Gastrocnemius medialis (tissue), 4 donors: ENCODE results near the gene GALNT18. TPM values are rescaled to one million over a fixed set of nuclear protein-coding genes. Genes with fewer than 3 reads are reported as not detected.

Experiments used
- ATAC-seq, 2 donors: fragments of 150-250 bp; one replicate each; pipeline ENCODE4 v1.9.1; 2016
- DNase-seq, 2 donors: peaks; one replicate each; pipeline ENCODE4 v3.0.0-alpha.2; 2019
- H3K27ac ChIP-seq, 4 donors: fragments of 200-600 bp; sonication (generic); 1 replicate in 1 of 4; 2 replicates in 3 of 4; pipeline ENCODE4 v1.5.1; 2016 to 2018; ENCODE audit warnings: mild to moderate bottlenecking in 2 of 4, moderate library complexity in 1 of 4
- H3K27me3 ChIP-seq, 3 donors: fragments of 200-600 bp; sonication (generic) in 2 of 3; 1 replicate in 1 of 3; 2 replicates in 2 of 3; pipeline versions ENCODE4 v1.5.1 to v1.6.0; 2016 to 2019; ENCODE audit warnings: mild to moderate bottlenecking in 1 of 3, moderate library complexity in 1 of 3
- H3K36me3 ChIP-seq, 2 donors: fragments of 200-600 bp; sonication (generic) in 1 of 2; one replicate each; pipeline ENCODE4 v1.5.1; 2017 to 2018
- H3K4me1 ChIP-seq, 2 donors: fragments of 200-600 bp; sonication (generic) in 1 of 2; one replicate each; pipeline ENCODE4 v1.5.1; 2016 to 2017; ENCODE audit warnings: mild to moderate bottlenecking in 2 of 2
- H3K4me3 ChIP-seq, 4 donors: fragments of 200-600 bp; sonication (generic) in 3 of 4; 1 replicate in 1 of 4; 2 replicates in 3 of 4; pipeline ENCODE4 v1.5.1; 2016 to 2019; ENCODE audit warnings: mild to moderate bottlenecking in 2 of 4
- H3K9me3 ChIP-seq, 3 donors: fragments of 200-600 bp; sonication (generic) in 2 of 3; 1 replicate in 1 of 3; 2 replicates in 2 of 3; pipeline ENCODE4 v1.5.1; 2016 to 2019
- CTCF ChIP-seq, 5 experiments: fragments of 450-650 bp in 3 of 5; fragments of 200-600 bp in 2 of 5; sonication (generic) in 2 of 5; IDR thresholded peaks in 4 of 5; conservative IDR thresholded peaks in 1 of 5; 1 replicate in 4 of 5; 2 replicates in 1 of 5; pipeline ENCODE4 v1.5.1; 2016 to 2019; ENCODE audit warnings: antibody characterized with exemption in 5 of 5, mild to moderate bottlenecking in 3 of 5, moderate library complexity in 3 of 5
- POLR2A ChIP-seq, 2 donors: fragments of 450-650 bp; IDR thresholded peaks; one replicate each; pipeline ENCODE4 v1.6.1; 2017; ENCODE audit warnings: antibody characterized with exemption in 2 of 2, mild to moderate bottlenecking in 2 of 2, moderate library complexity in 2 of 2
- in situ Hi-C, 4 donors: fragments of 200-750 bp; cut with MboI; loops; one replicate each; pipeline versions ENCODE4 v1.15.0 to v1.8.0; 2017; ENCODE audit warnings: low sequenced_read_pairs in 4 of 4
- intact Hi-C: fragments of 100-400 bp; cut with DNase I; formaldehyde crosslinking; loops from one replicate; pipeline ENCODE4 v1.15.1; 2023; ENCODE audit warnings: low total_unique reads
- total RNA-seq, 4 donors: library from RNA; depleted of rRNA; stranded (reverse); fragments of >200 nt; gene quantifications; one replicate each; pipeline versions ENCODE4 v1.1.0 to v1.2.3, GENCODE V29; 2016

Gene GALNT18
- total RNA-seq, 4 donors from 2014 or later: 10.5 to 29.2 (median 11.2) TPM

- no peaks in the 10 kb centered on the region for H3K27me3 ChIP-seq
- no peaks in the 10 kb centered on the region for H3K36me3 ChIP-seq
- DNase-seq (peak; percentile 21 to 42), ATAC-seq (peak; percentile 87 to 92)
- no peak overlapping the region for H3K4me3 ChIP-seq
- H3K9me3 ChIP-seq: no peaks in the 10 kb centered on the region
- intact Hi-C loops: loop anchor here (5.0 kb wide), 1 partner anchor 130 kb away; no protein-coding TSS in a partner anchor
- H3K4me1 ChIP-seq: peaks cover 41 to 61% of the 10 kb centered on the region in 2 donors
- in situ Hi-C loops: no loop called here
- TF ChIP-seq CTCF (IDR thresholded peaks at IDR 0.05 in 4 of 5, conservative IDR thresholded peaks at IDR 0.05 in 1 of 5): no peak
- no peak for TF ChIP-seq POLR2A (IDR thresholded peaks at IDR 0.05)
- peak overlapping the region in 3 of 4 donors; percentile 25 to 29 (median 28) for H3K27ac ChIP-seq
These were observed 89.2 kb downstream of the GALNT18 start for GRCh38 chr11:11532574-11532973.

- peak in 1 of 2 donors; percentile 20 for ATAC-seq
- intact Hi-C loops: loop anchor here (5.0 kb wide), 1 partner anchor 129 kb away; no protein-coding TSS in a partner anchor
These were observed 90.5 kb downstream of the GALNT18 start for GRCh38 chr11:11531131-11531908.

GRCh38 chr11:11528986-11529385, 92.8 kb downstream of the GALNT18 start:
- Histone ChIP-seq H3K36me3 (no peaks in the 10 kb centered on the region), H3K27me3 (no peaks in the 10 kb centered on the region), H3K27ac (no peak overlapping the region), H3K4me1 (peaks cover 19 to 29% of the 10 kb centered on the region in 2 donors), H3K9me3 (no peaks in the 10 kb centered on the region), H3K4me3 (no peak overlapping the region)
- intact Hi-C loops (no loop called here), in situ Hi-C loops (no loop called here)
- TF ChIP-seq CTCF (IDR thresholded peaks at IDR 0.05 in 4 of 5, conservative IDR thresholded peaks at IDR 0.05 in 1 of 5) (no peak), POLR2A (IDR thresholded peaks at IDR 0.05) (no peak)
- ATAC-seq: no peak
- DNase-seq: no peak

More at GRCh38 chr11:11531131-11531908, 90.5 kb downstream of the GALNT18 start:
- no peak for TF ChIP-seq POLR2A (IDR thresholded peaks at IDR 0.05)
- Histone ChIP-seq H3K9me3 (no peaks in the 10 kb centered on the region), H3K27me3 (no peaks in the 10 kb centered on the region), H3K36me3 (no peaks in the 10 kb centered on the region), H3K4me1 (peaks cover 35 to 49% of the 10 kb centered on the region in 2 donors), H3K27ac (no peak overlapping the region), H3K4me3 (no peak overlapping the region)
- in situ Hi-C loops: no loop called here
- DNase-seq: no peak

- in situ Hi-C loops: no loop called here
- no peak for ATAC-seq
These were observed 96.5 kb downstream of the GALNT18 start for GRCh38 chr11:11525283-11525682.

More at GRCh38 chr11:11525283-11525682, 96.5 kb downstream of the GALNT18 start:
- TF ChIP-seq CTCF (IDR thresholded peaks at IDR 0.05 in 4 of 5, conservative IDR thresholded peaks at IDR 0.05 in 1 of 5) (no peak), POLR2A (IDR thresholded peaks at IDR 0.05) (no peak)
- Histone ChIP-seq H3K27me3 (no peaks in the 10 kb centered on the region), H3K9me3 (no peaks in the 10 kb centered on the region), H3K27ac (no peak overlapping the region), H3K4me3 (no peak overlapping the region), H3K36me3 (no peaks in the 10 kb centered on the region), H3K4me1 (peaks cover 21 to 22% of the 10 kb centered on the region in 2 donors)
- no peak for DNase-seq
- intact Hi-C loops: no loop called here
